KBM-7 (cell line): ENCODE data around the gene TOMM7.
A peak's percentile ranks its signal among the peaks of the same experiment; 100 is the strongest.
"Not testable (repeated sequence)": the region's sequence is repeated elsewhere in the genome, so short reads cannot be mapped to it uniquely, and the experiment has no call there.

Source experiments
- DNase-seq: peaks from one replicate; pipeline ENCODE4 v3.0.0-alpha.2; 2015
- in situ Hi-C: fragments of 300-500 bp; cut with MboI; formaldehyde crosslinking; loops from 2 replicates; pipeline ENCODE4 v1.14.3; 2020; ENCODE audit warnings: low sequenced_read_pairs, low pct_unique_long_range_greater_than_20kb, mixed read lengths

Gene TOMM7

DNA sequence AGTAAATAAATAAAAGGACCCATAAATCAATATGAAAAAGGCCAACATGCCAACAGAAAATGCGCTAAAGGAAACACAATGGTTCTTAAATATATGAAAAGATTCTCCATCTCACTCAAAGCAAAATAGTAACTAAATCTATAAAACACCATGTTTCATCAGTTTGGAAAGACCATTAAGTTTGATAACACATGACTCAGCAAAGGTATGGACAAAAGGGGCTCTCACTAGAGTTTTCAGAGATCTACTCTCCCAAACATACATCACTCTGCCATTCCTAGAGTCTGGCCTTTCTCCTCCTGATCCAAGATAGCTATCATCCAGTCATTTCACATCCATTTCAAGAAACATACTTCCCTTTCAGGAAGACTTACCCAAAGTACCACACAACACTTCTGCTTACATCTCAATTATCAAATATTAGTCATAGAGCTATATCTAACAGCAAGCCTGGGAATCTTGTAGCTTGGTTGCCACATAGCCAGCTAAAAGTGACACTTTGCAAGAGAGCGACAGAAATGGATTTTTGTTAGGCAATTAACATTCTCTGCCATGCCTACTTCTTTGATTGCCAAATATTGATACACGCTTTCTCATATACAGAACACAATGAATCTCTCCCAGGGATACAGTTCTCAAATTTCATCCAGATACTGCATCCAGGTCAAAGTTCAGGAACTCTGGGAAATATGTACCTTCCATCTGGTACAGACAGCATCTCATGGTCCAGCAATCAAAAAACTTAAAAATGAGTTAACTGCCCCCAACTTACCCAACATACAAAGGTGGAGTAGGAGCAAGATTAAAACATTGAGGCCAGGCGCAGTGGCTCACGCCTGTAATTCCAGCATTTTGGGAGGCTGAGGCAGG lies 28.8 kb downstream of the TOMM7 start:
- in situ Hi-C loops = no loop called here

DNA sequence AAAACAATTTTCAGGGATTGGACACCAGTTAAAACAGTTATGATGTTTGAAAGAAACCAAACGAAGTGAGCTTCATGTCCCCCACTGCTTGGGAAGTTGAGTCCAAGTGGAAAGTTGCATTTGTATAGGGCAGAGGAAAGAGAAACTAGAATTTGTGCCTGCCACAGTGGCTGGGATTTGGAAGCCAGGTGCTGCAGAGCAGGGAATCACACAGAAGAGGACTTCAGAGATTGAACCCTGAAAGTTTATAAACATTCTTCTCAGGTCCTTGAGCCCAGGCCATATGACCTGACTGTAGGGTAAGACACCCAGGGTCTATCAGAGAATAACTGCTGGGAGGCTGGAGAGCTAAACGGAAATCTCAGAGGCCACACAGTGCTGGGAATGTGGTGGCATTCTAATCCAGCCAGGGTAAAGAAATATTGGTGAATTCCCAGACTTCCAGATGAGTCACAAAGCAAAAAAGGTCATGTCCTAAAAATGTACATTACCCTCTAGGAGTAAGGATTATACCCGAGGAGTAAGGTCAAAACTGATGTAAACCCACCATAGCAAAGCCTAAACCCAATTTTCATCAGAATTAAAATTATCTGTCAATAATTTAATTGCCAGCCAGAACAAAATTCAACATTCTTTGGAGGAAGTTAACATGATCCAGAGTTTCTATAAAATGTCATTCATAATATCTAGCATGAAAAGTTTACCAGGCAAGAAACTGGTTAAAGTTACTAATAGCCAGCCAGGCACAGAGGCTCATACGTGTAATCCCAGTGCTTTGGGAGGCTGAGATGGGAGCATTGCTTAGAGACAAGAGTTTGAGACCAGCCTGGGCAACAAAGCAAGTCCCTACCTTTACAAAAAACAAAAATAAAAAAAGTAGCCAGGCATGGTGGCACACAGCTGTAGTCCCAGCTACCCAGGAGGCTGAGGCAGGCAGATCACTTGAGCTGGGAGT lies 31.2 kb downstream of the TOMM7 start:
- in situ Hi-C loops = no loop called here
- DNase-seq = no peak

More for the DNA sequence above, 28.8 kb downstream of the TOMM7 start:
- DNase-seq = no peak

DNA sequence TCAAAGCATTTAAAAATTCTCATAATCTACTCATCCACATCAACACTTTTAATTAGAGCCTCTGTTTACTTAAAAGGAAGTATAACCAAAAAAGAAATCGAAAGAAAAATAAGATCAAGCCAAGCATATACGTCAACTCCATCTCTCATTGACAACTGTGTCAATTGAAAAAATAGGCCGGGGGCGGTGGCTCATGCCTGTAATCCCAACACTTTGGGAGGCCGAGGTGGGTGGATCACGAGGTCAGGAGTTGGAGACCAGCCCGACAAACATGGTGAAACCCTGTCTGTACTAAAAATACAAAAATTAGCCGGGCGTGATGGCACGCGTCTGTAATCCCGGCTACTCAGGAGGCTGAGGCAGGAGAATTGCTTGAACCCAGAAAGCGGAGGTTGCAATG lies 32.0 kb downstream of the TOMM7 start:
- DNase-seq, in situ Hi-C loops: not testable (repeated sequence)

DNA sequence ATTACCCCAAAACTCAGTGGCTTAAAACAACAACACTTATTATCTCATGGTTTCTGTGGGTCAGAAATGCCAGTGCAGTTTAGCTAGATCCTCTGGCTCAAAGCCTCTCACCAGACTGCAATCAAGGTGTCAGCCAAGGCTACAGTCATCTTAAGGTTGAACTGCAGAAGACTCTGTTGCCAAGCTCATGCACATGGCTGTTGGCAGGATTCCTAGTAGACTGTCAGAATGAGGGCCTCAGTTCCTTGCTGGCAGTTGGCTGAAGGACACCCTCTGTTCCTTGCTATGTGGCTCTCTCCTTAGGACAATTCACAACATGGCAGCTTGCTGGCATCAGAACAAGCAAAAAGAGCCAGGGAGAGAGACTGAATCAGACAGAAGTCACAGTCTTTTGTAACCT lies 34.7 kb downstream of the TOMM7 start:
- no peak for DNase-seq
- in situ Hi-C loops = no loop called here

DNA sequence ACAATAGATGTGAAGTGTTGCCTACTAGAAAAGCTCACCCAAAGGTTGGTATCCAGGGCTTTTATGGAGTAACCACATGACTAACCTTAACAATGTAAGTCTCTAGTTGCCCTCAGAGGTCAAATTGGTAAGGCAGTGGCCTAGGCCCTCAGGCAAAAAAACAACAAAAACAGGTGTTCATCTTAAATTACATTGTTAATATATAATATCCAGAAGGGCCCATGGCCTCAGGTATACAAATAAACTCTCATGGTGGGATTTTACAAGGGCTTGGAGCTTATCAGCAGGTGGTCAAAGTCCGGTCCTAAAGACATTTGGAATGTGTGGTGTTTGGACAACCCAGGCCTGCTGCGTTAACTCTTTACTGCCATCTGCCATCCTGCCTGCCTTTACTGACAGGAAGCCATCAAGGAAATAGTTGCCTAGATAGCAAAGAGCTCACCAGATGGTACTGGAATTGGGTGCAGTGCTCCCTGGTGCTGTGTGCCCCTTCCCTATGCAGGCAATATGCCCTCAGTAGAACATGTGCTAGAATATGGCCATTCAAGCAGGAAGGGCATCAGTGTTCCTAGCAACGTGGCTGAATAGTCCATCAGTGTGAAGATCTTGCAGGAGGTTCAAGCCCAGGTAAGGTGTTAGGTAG lies 36.2 kb downstream of the TOMM7 start:
- DNase-seq = no peak

DNA sequence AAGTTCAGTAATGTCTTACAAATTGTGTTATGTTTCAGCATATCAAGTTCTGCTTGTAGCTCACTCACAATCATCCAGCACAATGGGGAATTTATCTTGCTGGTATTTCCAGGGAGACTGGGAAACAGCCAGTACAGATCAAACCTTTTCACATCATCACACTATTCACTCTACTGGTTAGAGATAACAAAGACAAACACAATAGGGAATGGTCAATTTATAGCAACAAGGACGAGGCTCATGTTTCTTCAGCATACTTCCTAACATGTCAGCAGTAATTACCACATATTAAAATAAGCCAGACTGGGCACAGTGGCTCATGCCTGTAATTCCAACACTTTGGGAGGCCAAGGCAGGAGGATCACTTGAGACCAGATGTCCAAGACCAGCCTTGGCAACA lies 38.3 kb downstream of the TOMM7 start:
- no peak for DNase-seq
- in situ Hi-C loops = no loop called here

More for the DNA sequence above, 36.2 kb downstream of the TOMM7 start:
- in situ Hi-C loops = no loop called here

DNA sequence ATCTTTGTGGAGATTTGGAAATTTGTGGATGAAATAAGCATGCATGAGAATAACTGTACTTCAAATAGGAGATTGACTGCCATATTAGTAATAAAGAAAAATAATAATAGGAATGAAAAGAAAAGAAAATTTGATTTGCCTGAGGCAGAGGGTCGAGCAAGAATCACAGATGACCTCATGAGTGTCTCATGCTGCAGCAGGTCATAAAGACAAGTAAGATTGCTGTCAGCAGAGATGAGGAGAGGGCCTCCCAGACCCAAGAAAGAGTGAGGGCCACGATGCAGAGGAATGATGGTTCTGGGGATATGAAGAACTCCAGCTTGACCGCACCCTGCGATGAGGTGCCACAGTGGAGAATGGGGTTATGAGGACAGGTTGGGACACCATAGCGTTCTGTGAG lies 39.2 kb downstream of the TOMM7 start:
- in situ Hi-C loops = no loop called here
- DNase-seq = no peak

DNA sequence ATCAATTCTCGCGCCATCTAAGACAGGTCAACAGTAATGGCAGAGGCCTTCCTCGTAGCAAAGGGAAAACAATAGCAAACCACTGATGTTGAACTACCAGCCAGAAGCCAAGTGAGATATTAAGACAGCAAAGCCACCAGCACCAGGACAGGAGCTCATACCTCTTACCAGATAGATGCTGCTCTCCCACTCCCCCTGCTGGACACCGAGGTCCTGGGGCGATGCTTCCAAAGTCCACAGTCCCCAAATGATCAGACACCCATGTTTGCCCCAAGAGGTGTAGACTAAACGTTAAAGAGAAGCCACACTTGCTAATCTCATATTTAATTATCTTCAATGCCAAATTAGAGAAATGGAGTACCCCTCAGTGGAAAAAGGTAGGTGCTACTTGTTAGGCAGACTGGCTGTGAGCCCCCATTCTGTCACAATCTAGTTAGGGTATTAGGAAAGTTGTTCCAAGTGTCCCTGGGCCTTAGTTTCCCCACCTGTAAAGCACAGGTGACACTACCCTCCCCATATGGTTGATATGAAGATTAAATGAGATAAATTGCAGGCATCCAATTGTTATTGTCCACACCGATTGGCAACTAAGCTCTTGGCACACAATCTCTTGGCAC lies 39.9 kb downstream of the TOMM7 start:
- DNase-seq = peak; percentile 60
- in situ Hi-C loops = no loop called here

DNA sequence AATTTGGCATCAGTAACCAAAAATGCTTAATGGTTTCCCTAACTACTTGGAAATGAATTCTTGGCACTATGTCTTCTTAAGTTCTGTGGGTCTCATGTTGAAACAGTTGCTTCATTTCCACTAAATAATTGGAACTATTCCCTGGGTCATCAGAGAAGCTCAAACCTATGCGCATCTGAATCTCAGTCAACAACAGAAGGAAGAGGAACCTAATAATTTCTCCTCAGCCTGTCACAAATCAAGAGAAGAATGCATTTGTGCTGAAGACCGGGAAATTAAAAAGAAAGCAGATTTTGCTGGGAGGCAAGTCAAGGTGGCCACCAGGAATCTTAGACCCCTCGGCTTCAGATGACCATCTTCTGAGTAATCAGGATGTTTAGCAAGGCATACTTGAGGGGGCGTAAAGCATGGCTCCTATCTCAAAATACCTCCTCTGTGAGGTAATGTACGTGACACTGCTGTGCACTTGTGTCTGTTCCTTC lies 41.4 kb downstream of the TOMM7 start:
- no peak for DNase-seq
- in situ Hi-C loops = no loop called here

DNA sequence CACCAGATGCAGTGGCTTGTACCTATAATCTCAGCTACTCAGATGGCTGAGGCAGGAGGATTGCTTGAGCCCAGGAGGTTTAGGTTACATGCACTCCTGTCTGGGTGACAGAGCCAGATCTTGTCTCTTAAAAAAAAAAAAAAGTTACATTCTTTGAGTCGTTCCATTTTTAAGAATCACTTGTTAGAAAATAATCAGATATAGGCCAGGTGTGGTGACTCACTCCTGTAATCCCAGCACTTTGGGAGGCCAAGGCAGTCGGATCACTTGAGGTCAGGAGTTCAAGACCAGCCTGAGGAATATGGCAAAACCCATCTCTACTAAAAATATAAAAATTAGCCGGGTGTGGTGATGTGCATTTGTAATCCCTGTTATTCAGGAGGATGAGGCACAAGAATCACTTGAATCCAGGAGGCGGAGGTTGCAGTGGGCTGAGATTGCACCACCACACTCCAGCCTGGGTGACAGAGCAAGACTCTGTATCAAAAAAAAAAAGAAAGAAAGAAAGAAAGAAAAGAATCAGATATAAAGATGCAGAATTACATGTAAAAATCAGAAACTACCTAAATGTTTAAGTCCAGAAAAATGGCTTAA lies 42.8 kb downstream of the TOMM7 start:
- DNase-seq, in situ Hi-C loops: not testable (repeated sequence)

DNA sequence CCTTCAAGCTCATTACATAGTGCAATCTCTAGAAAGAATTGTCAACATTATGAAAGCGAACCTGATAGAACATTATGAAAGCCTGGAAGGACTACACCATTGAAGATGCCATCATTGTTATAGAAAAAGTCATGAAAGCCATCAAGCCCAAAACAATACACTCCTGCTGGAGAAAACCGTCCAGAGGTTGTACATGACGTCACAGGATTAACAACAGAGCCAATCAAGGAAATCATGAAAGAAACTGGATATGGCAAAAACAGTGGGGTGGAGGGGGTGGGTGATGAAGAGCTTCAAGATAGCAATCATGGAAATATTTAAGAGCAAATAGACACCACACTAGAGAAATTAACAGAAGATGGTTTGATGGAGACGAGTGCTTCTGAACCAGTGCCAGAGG lies 45.7 kb downstream of the TOMM7 start:
- in situ Hi-C loops = no loop called here
- DNase-seq = no peak

DNA sequence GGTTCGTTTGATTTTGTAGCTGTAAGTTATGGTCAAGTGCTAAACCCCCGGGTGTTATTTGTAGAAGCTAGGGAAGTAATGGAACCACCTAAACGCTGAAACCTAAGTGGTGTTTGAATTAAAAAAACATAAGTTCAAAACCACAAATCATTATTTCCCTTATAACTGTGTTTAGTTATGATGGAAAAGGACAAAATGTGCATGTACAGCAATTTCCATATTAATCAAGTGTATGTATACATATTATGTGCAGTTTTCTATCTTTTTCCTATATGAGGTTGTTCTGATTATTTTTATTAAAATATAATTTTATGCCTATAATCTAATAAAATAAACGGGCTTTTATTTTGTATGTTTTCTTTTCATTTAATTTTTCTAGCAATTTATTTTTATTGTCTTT lies 49.8 kb downstream of the TOMM7 start:
- in situ Hi-C loops = no loop called here
- DNase-seq = no peak

DNA sequence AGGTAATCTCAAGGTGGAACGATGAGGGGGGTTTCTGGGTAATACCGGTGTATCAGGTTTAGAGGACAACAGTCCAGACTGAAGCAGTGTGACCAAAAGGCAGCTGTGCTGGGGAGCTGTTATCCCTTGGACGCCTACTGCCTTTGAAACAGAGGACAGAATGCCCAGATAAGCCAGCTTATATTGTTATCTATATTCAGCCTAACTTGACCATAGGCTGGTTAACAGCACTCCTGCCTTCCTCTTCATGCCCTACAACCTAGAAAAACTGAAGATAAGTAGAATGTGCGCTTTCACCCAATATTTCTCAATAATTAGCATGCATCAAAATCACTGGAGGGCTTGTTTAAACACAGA lies 50.8 kb downstream of the TOMM7 start:
- no peak for DNase-seq
- in situ Hi-C loops = no loop called here

DNA sequence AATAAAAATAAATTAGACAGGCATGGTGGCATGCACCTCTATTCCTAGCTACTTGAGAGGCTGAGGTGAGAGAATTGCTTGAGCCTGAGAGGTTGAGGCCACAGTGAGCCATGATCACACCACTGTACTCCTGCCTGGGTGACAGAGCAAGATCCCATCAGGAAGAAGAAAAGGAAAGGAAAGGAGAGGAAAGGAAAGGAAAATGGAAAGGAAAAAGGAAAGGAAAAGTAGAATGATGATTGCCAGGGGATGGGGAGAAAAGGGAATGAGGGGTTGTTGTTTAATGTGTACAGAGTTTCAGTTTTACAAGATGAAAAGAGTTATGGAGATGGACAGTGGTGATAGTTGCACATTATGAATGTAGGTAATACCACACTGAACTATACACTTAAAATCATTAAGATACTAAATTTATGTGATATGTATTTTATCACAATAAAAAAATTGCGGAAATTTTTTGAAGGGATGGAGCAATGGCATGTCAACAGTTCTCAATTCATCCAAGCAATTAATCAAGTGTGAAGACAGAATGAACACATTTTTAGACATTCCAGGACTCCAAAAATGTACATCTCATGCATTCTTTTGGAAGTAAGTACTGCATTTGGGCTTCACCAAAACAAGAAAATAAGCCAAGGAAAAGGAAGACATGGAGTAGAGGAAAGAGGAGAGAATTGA lies 51.3 kb downstream of the TOMM7 start:
- in situ Hi-C loops = no loop called here

DNA sequence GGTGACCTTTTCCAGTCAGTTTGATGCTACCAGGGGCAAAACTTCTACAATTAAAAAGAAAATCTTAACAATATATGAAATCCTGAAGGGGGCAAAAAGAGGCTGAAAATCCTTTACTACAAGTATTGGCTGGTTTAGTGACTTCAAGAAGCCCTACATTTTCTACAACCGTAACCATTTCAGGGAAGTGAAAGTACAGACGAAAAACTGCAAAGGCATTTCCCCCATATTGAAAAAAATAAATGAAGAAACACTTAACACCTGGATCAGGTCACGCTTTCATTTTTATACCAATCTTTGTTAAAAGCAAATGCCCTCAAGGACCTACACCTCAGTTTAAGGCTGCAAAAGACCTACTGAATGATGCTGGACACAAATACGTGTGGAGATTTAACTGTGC lies 57.0 kb downstream of the TOMM7 start:
- no peak for DNase-seq
- in situ Hi-C loops = no loop called here

More for the DNA sequence above, 51.3 kb downstream of the TOMM7 start:
- no peak for DNase-seq
